HG03521 (cell line): ENCODE data around the gene RANBP2.

Source experiments
- ATAC-seq: cut with Tn5 transposase; IDR thresholded peaks from one replicate; pipeline ENCODE4 v1.9.1; 2021; ENCODE audit warnings: mild to moderate bottlenecking, moderate library complexity; ENCODE audit not compliant: unreplicated experiment

RANBP2 gene

GRCh38 chr2:108834620-108835019 is 115.3 kb downstream of the RANBP2 start:
- ATAC-seq, result no peak

GRCh38 chr2:108835040-108835439 is 115.8 kb downstream of the RANBP2 start:
- ATAC-seq, result no peak
